Suprapubic skin (tissue), 4 donors: ENCODE data around the gene TSPAN15. TPM values are rescaled to one million over a fixed set of nuclear protein-coding genes. Genes with fewer than 3 reads are reported as not detected.
"Not testable (repeated sequence)": the region's sequence is repeated elsewhere in the genome, so short reads cannot be mapped to it uniquely, and the experiment has no call there.

ENCODE experiments used
- DNase-seq, 2 donors: peaks; one replicate each; pipeline ENCODE4 v3.0.0-alpha.2; 2019; ENCODE audit warnings: low spot score in 2 of 2
- H3K27ac ChIP-seq: fragments of 200-600 bp; sonication (generic); one replicate; pipeline ENCODE4 v1.5.1; 2019
- H3K27me3 ChIP-seq: fragments of 200-600 bp; sonication (generic); one replicate; pipeline ENCODE4 v1.5.1; 2019
- H3K36me3 ChIP-seq: fragments of 200-600 bp; sonication (generic); one replicate; pipeline ENCODE4 v1.5.1; 2019
- H3K4me1 ChIP-seq: fragments of 200-600 bp; sonication (generic); one replicate; pipeline ENCODE4 v1.5.1; 2019
- H3K4me3 ChIP-seq: fragments of 200-600 bp; sonication (generic); one replicate; pipeline ENCODE4 v1.5.1; 2019; ENCODE audit warnings: mild to moderate bottlenecking
- H3K9me3 ChIP-seq: fragments of 200-600 bp; sonication (generic); one replicate; pipeline ENCODE4 v1.5.1; 2019
- CTCF ChIP-seq, 2 donors: fragments of 200-600 bp in 1 of 2; fragments of 450-650 bp in 1 of 2; sonication (generic) in 1 of 2; IDR thresholded peaks; one replicate each; pipeline ENCODE4 v1.5.1; 2016 to 2019; ENCODE audit warnings: antibody characterized with exemption in 2 of 2, mild to moderate bottlenecking in 1 of 2, moderate library complexity in 1 of 2
- EP300 ChIP-seq: sonication (generic); formaldehyde crosslinking; IDR thresholded peaks from one replicate; pipeline ENCODE4 v1.6.1; 2017; ENCODE audit warnings: antibody characterized with exemption
- POLR2A ChIP-seq, 2 donors: fragments of 450-650 bp; IDR thresholded peaks; one replicate each; pipeline ENCODE4 v1.6.1; 2017; ENCODE audit warnings: antibody characterized with exemption in 2 of 2, mild to moderate bottlenecking in 2 of 2, moderate library complexity in 2 of 2
- POLR2AphosphoS5 ChIP-seq, 3 donors: sonication (generic); formaldehyde crosslinking; IDR thresholded peaks; one replicate each; pipeline ENCODE4 v1.6.1; 2017; ENCODE audit warnings: antibody characterized with exemption in 3 of 3
- WGBS: methylation state at CpG from one replicate; pipeline ENCODE4 v1.1.5; 2018; 5-methylcytosine and 5-hydroxymethylcytosine counted together
- total RNA-seq, 4 donors: library from RNA; depleted of rRNA; stranded (reverse); fragments of >200 nt; gene quantifications; one replicate each; pipeline ENCODE4 v1.1.0, GENCODE V29; 2016

Gene TSPAN15
- total RNA-seq, 4 donors from 2014 or later = 4.0 to 18.1 (median 11.7) TPM

GRCh38 chr10:69516316-69516715 is 65.1 kb downstream of the TSPAN15 start:
- 73% methylated on average over 2 of the region's 3 CpGs for WGBS
- DNase-seq = no peak
- TF ChIP-seq EP300 (no peak), POLR2AphosphoS5 (IDR thresholded peaks at IDR 0.05) (no peak), POLR2A (IDR thresholded peaks at IDR 0.05) (no peak), CTCF (IDR thresholded peaks at IDR 0.05) (no peak)
- H3K27me3 ChIP-seq = no peaks in the 10 kb centered on the region
- H3K4me3 ChIP-seq = no peak overlapping the region
- H3K9me3 ChIP-seq = no peaks in the 10 kb centered on the region
- no peaks in the 10 kb centered on the region for H3K4me1 ChIP-seq
- no peak overlapping the region for H3K27ac ChIP-seq
- no peaks in the 10 kb centered on the region for H3K36me3 ChIP-seq

GRCh38 chr10:69516796-69517195 is 65.5 kb downstream of the TSPAN15 start:
- TF ChIP-seq EP300 (no peak), POLR2AphosphoS5 (IDR thresholded peaks at IDR 0.05) (no peak), POLR2A (IDR thresholded peaks at IDR 0.05) (no peak), CTCF (IDR thresholded peaks at IDR 0.05) (no peak)
- Histone ChIP-seq H3K27ac (no peak overlapping the region), H3K27me3 (no peaks in the 10 kb centered on the region), H3K36me3 (no peaks in the 10 kb centered on the region), H3K4me3 (no peak overlapping the region), H3K4me1 (no peaks in the 10 kb centered on the region), H3K9me3 (no peaks in the 10 kb centered on the region)
- WGBS = 93% methylated on average over 4 of the region's 4 CpGs
- no peak for DNase-seq

GRCh38 chr10:69517271-69517848 is 66.1 kb downstream of the TSPAN15 start:
- Histone ChIP-seq H3K36me3 (no peaks in the 10 kb centered on the region), H3K4me3 (no peak overlapping the region), H3K27me3 (no peaks in the 10 kb centered on the region), H3K4me1 (no peaks in the 10 kb centered on the region), H3K27ac (no peak overlapping the region), H3K9me3 (no peaks in the 10 kb centered on the region)
- no peak for DNase-seq
- WGBS = 94% methylated on average over 3 of the region's 9 CpGs
- TF ChIP-seq POLR2A (IDR thresholded peaks at IDR 0.05) (no peak), POLR2AphosphoS5 (IDR thresholded peaks at IDR 0.05) (no peak), CTCF (IDR thresholded peaks at IDR 0.05) (no peak), EP300 (no peak)

- Histone ChIP-seq H3K27me3 (peaks cover 4% of the 10 kb centered on the region), H3K36me3 (no peaks in the 10 kb centered on the region), H3K4me3 (no peak overlapping the region), H3K9me3 (no peaks in the 10 kb centered on the region), H3K4me1 (no peaks in the 10 kb centered on the region), H3K27ac (no peak overlapping the region)
- TF ChIP-seq EP300 (no peak), POLR2AphosphoS5 (IDR thresholded peaks at IDR 0.05) (no peak), POLR2A (IDR thresholded peaks at IDR 0.05) (no peak), CTCF (IDR thresholded peaks at IDR 0.05) (no peak)
- no peak for DNase-seq
- 90% methylated on average over 4 of the region's 11 CpGs for WGBS
Measured at GRCh38 chr10:69527961-69528360, 76.7 kb downstream of the TSPAN15 start.

GRCh38 chr10:69533658-69534057 is 82.4 kb downstream of the TSPAN15 start:
- no peak overlapping the region for H3K27ac ChIP-seq
- no peaks in the 10 kb centered on the region for H3K9me3 ChIP-seq
- no peaks in the 10 kb centered on the region for H3K27me3 ChIP-seq
- H3K36me3 ChIP-seq = no peaks in the 10 kb centered on the region
- no peak for TF ChIP-seq POLR2A (IDR thresholded peaks at IDR 0.05)
- TF ChIP-seq EP300 = no peak
- no peak overlapping the region for H3K4me3 ChIP-seq
- no peak for DNase-seq
- WGBS = 80% methylated on average over 3 of the region's 3 CpGs
- no peaks in the 10 kb centered on the region for H3K4me1 ChIP-seq

- H3K27ac ChIP-seq, H3K4me3 ChIP-seq, H3K9me3 ChIP-seq, DNase-seq, H3K36me3 ChIP-seq, H3K27me3 ChIP-seq, H3K4me1 ChIP-seq: not testable (repeated sequence)
- 95% methylated on average over 11 of the region's 11 CpGs for WGBS
Measured at GRCh38 chr10:69536521-69536920, 85.3 kb downstream of the TSPAN15 start.
